K562 (cell line): ENCODE results near the gene CLEC2B. TPM values are rescaled to one million over a fixed set of nuclear protein-coding genes. Genes with fewer than 3 reads are reported as not detected.

ENCODE experiments used
- ATAC-seq: fragments of 200-7000 bp; cut with Tn5 transposase; 3 replicates; pipeline ENCODE4 v1.9.1; 2020; ENCODE audit warnings: moderate library complexity
- BruUV-seq: library from RNA; stranded (reverse); fragments of 400-500 nt; replicated peaks from 2 replicates; lab custom pipeline; 2021; lab: Mats Ljungman, UMichigan
- CTCF ChIA-PET: fragments of 300-600 bp; formaldehyde crosslinking; extraction: SDS; loops from one replicate; lab custom pipeline; 2021; ENCODE audit warnings: low intra/inter-chr PET ratio; lab: Yijun Ruan, JAX
- POLR2A ChIA-PET: fragments of 300-600, 350-650 bp; sonication (Branson Sonifier 250); formaldehyde crosslinking; extraction: SDS; loops from one replicate; lab custom pipeline; 2021; ENCODE audit warnings: antibody characterized with exemption, inconsistent platforms; lab: Yijun Ruan, JAX
- DNase-seq, 4 experiments: peaks; one replicate each; pipeline versions ENCODE4 v3.0.0 to v3.0.0-alpha.2; 2011 to 2018; ENCODE audit warnings: low spot score in 3 of 4, mixed read lengths in 3 of 4; ENCODE audit errors: extremely low read depth in 1 of 4
- FAIRE-seq: peaks from 2 replicates; lab custom pipeline; 2011; peaks lifted over from hg19 to GRCh38; lab: Jason Lieb, UNC
- H2AFZ ChIP-seq: 2 replicates; pipeline ENCODE4 v1.6.0; 2011; ENCODE audit warnings: low read depth, low read length, control low read depth, inconsistent platforms
- H3K27ac ChIP-seq: fragments of 200-600 bp; 3 replicates; pipeline ENCODE4 v1.8.0; 2011; ENCODE audit warnings: low read depth, mild to moderate bottlenecking, control low read depth, inconsistent platforms, low read length, moderate library complexity, mixed read lengths; ENCODE audit errors: extremely low read depth
- H3K27me3 ChIP-seq, 2 experiments: fragments of 300-600 bp in 1 of 2; 2 replicates in 1 of 2; 3 replicates in 1 of 2; pipeline versions ENCODE4 v1.6.0 to v1.8.0; 2011; ENCODE audit warnings: inconsistent platforms in 2 of 2, low read length in 2 of 2, mild to moderate bottlenecking in 1 of 2, mixed read lengths in 1 of 2, moderate library complexity in 1 of 2; ENCODE audit not compliant: control insufficient read depth in 2 of 2, insufficient read depth in 2 of 2
- H3K36me3 ChIP-seq: fragments of 300-600 bp; 3 replicates; pipeline ENCODE4 v1.8.0; 2011; ENCODE audit warnings: mild to moderate bottlenecking, low read length, inconsistent platforms; ENCODE audit not compliant: control insufficient read depth, insufficient read depth
- H3K4me1 ChIP-seq, 2 experiments: fragments of 200-600 bp in 1 of 2; replicated peaks in 1 of 2; 2 replicates in 1 of 2; 3 replicates in 1 of 2; pipeline versions ENCODE4 v1.5.1 to v1.8.0; 2011; ENCODE audit warnings: inconsistent platforms in 2 of 2, low read length in 2 of 2, mild to moderate bottlenecking in 1 of 2, mixed read lengths in 1 of 2, moderate library complexity in 1 of 2; ENCODE audit not compliant: control insufficient read depth in 2 of 2, insufficient read depth in 2 of 2
- H3K4me2 ChIP-seq: 2 replicates; pipeline ENCODE4 v1.6.1; 2011; ENCODE audit warnings: low read length, control low read depth, inconsistent platforms, mixed read lengths; ENCODE audit not compliant: insufficient read depth
- H3K4me3 ChIP-seq: fragments of 200-600 bp; sonication (generic), shearing (Covaris generic); 2 replicates; pipeline ENCODE4 v1.5.1; 2016; ENCODE audit warnings: control low read depth, inconsistent platforms
- H3K79me2 ChIP-seq: fragments of 200-600 bp; 3 replicates; pipeline ENCODE4 v1.8.0; 2011; ENCODE audit warnings: low read length, inconsistent platforms; ENCODE audit not compliant: control insufficient read depth, insufficient read depth
- H3K9ac ChIP-seq, 2 experiments: 2 replicates each; pipeline versions ENCODE4 v1.6.0 to v1.6.1; 2011; ENCODE audit warnings: low read depth in 2 of 2, low read length in 2 of 2, control low read depth in 1 of 2, inconsistent platforms in 1 of 2, mild to moderate bottlenecking in 1 of 2, mixed read lengths in 1 of 2; ENCODE audit not compliant: insufficient read depth in 1 of 2
- H3K9me1 ChIP-seq: one replicate; pipeline ENCODE4 v1.6.0; 2011; ENCODE audit warnings: inconsistent platforms, mild to moderate bottlenecking, low read length, moderate library complexity; ENCODE audit not compliant: control insufficient read depth, insufficient read depth
- H3K9me3 ChIP-seq: replicated peaks from 2 replicates; pipeline ENCODE4 v1.5.1; 2011; ENCODE audit warnings: low read depth, low read length, inconsistent platforms; ENCODE audit not compliant: control insufficient read depth, insufficient read depth
- H4K20me1 ChIP-seq: replicated peaks from 2 replicates; pipeline ENCODE4 v1.6.1; 2011; ENCODE audit warnings: low read length, inconsistent platforms, mixed read lengths; ENCODE audit not compliant: control insufficient read depth, insufficient read depth
- HDAC3 ChIP-seq: fragments of 450-650 bp; IDR thresholded peaks from 2 replicates; pipeline ENCODE4 v1.6.1; 2018; ENCODE audit warnings: borderline replicate concordance, mild to moderate bottlenecking, moderate library complexity; ENCODE audit not compliant: partially characterized antibody
- NFRKB ChIP-seq: fragments of 450-650 bp; IDR thresholded peaks from 2 replicates; pipeline ENCODE4 v1.6.1; 2016; ENCODE audit warnings: low read depth
- SAFB2 ChIP-seq: fragments of 200-400 bp; formaldehyde crosslinking; IDR thresholded peaks from 2 replicates; pipeline ENCODE4 v1.6.1; 2018; ENCODE audit warnings: borderline replicate concordance, low read length, low read depth, moderate library complexity; ENCODE audit not compliant: severe bottlenecking
- SRSF9 ChIP-seq: fragments of 200-400 bp; formaldehyde crosslinking; IDR thresholded peaks from 2 replicates; pipeline ENCODE4 v1.6.1; 2017; ENCODE audit warnings: low read depth, low read length, borderline replicate concordance
- TAF7 ChIP-seq: fragments of 450-650 bp; IDR thresholded peaks from 2 replicates; pipeline ENCODE4 v1.6.1; 2016; ENCODE audit warnings: missing genetic modification characterization, missing compliant biosample characterization
- WGBS: fragments of 100-300 bp; shearing (Covaris generic); methylation state at CpG from one replicate; pipeline ENCODE4 v1.1.6; 2016; ENCODE audit warnings: low coverage, mixed read lengths; ENCODE audit not compliant: insufficient coverage; ENCODE audit errors: missing lambda C conversion rate; 5-methylcytosine and 5-hydroxymethylcytosine counted together
- in situ Hi-C: fragments of 300-500 bp; cut with MboI; formaldehyde crosslinking; loops from 4 replicates; pipeline ENCODE4 v1.15.0; 2018; ENCODE audit warnings: inconsistent platforms, mixed read lengths
- intact Hi-C: fragments of 100-400 bp; cut with micrococcal nuclease; formaldehyde crosslinking; loops from 2 replicates; pipeline ENCODE4 v1.14.2; 2022
- polyA plus RNA-seq, 8 experiments: library from polyadenylated mRNA; depleted of rRNA in 4 of 8; stranded (reverse) in 5 of 8; unstranded in 3 of 8; fragments of >200 nt; fragmentation: Nextera tagmentation in 2 of 8; fragmentation: Illumina TruSeq in 1 of 8; extraction: Ambion mirVana in 2 of 8; extraction: Trizol in 1 of 8; gene quantifications; 2 replicates each; pipeline versions ENCODE4 v1.2.1 to v1.2.3, GENCODE V29; 2011 to 2014; ENCODE audit warnings: inconsistent platforms in 1 of 8, missing spikeins in 1 of 8
- total RNA-seq, 7 experiments: library from RNA; depleted of rRNA in 6 of 7; stranded (reverse); fragments of >200 nt in 6 of 7; fragmentation: Illumina TruSeq in 2 of 7; extraction: Trizol in 2 of 7; gene quantifications; 2 replicates each; pipeline versions ENCODE4 v1.2.1 to v1.2.3, GENCODE V29; 2011 to 2021; ENCODE audit warnings: low replicate concordance in 1 of 7
- TF ChIP-seq, protein P1 (sequence below), 3 experiments: fragments of 200-800 bp in 1 of 3; sonication (Bioruptor generic) in 1 of 3; sonication (generic) in 1 of 3; formaldehyde crosslinking in 1 of 3; IDR thresholded peaks; 2 replicates each; pipeline versions ENCODE4 v1.6.1 to v1.8.0; 2016 to 2022; ENCODE audit warnings: mild to moderate bottlenecking in 2 of 3, missing compliant biosample characterization in 2 of 3, missing genetic modification characterization in 2 of 3, missing genetic modification reagents in 1 of 3
- TF ChIP-seq, protein P2 (sequence below), 2 experiments: fragments of 450-650 bp; IDR thresholded peaks; 2 replicates each; pipeline ENCODE4 v1.6.1; 2016
- TF ChIP-seq, protein P3 (sequence below): conservative IDR thresholded peaks from 2 replicates; pipeline ENCODE4 v1.6.1; 2011; ENCODE audit warnings: low read depth, mild to moderate bottlenecking, low read length; ENCODE audit not compliant: control insufficient read depth
- TF ChIP-seq, protein P4 (sequence below): sonication (generic); formaldehyde crosslinking; IDR thresholded peaks from 2 replicates; pipeline ENCODE4 v1.8.1; 2022; ENCODE audit warnings: missing genetic modification reagents
- TF ChIP-seq, protein P5 (sequence below): fragments of 450-650 bp; IDR thresholded peaks from 2 replicates; pipeline ENCODE4 v1.6.1; 2016; ENCODE audit warnings: low read depth, mild to moderate bottlenecking, moderate library complexity
- TF ChIP-seq, protein P6 (sequence below): fragments of 450-650 bp; IDR thresholded peaks from 2 replicates; pipeline ENCODE4 v1.6.1; 2016; ENCODE audit warnings: mild to moderate bottlenecking

The CLEC2B gene
- total and polyA plus RNA-seq, 9 of the 15 experiments (the other 6 are each of a cell fraction or from before 2014, with no cell fraction given), result 1.3 to 5.9 (median 2.9) TPM

DNA sequence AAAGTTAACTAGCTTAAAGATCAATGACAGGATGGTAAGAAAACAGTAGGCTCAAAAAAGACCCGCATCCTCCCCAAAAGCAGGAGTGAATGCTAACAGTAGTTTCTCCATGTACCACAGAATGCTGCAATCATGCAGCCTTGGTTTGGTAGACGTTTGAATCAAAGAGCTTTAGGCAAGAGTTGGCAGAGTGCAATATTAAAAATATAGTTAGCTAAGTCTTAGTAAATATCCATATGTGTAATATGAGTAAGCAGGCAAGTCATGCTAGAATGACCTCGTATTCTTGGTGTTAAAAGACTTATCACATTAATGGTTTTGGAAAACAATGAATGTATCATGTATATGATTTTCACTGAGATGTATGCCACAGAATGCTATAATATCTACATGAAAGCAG is 60.6 kb downstream of the CLEC2B start:
- H3K4me2 ChIP-seq, result no peak overlapping the region
- WGBS, result 26% methylated on average over 3 of the region's 3 CpGs
- H3K4me1 ChIP-seq, result peaks cover 0 to under 1% of the 10 kb centered on the region in 2 experiments; a peak in 1 of 5 replicates
- no peaks in the 10 kb centered on the region for H3K9me1 ChIP-seq
- ATAC-seq (no peak), DNase-seq (no peak), FAIRE-seq (no peak)
- H3K9ac ChIP-seq, result no peak overlapping the region
- no peaks in the 10 kb centered on the region for H3K79me2 ChIP-seq
- no peaks in the 10 kb centered on the region for H3K9me3 ChIP-seq
- in situ Hi-C loops (loop anchor here (25.0 kb wide), 1 partner anchor 329 kb away; the partner anchor contains the start of gene CLEC7A), intact Hi-C loops (no loop called here)
- H4K20me1 ChIP-seq, result no peaks in the 10 kb centered on the region
- H2AFZ ChIP-seq, result no peak overlapping the region
- no peaks in the 10 kb centered on the region for H3K27me3 ChIP-seq
- CTCF ChIA-PET, result no interaction called here
- POLR2A ChIA-PET, result no interaction called here
- BruUV-seq, result no TSS peak
- H3K27ac ChIP-seq, result no peak overlapping the region
- no peaks in the 10 kb centered on the region for H3K36me3 ChIP-seq
- no peak overlapping the region for H3K4me3 ChIP-seq
- TF ChIP-seq, protein P1, sequence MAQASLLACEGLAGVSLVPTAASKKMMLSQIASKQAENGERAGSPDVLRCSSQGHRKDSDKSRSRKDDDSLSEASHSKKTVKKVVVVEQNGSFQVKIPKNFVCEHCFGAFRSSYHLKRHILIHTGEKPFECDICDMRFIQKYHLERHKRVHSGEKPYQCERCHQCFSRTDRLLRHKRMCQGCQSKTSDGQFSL (CRISPR knock-in tag; IDR thresholded peaks at IDR 0.05), result no peak
- TF ChIP-seq, protein P1 (tag; IDR thresholded peaks at IDR 0.05), result no peak
- TF ChIP-seq, protein P2, sequence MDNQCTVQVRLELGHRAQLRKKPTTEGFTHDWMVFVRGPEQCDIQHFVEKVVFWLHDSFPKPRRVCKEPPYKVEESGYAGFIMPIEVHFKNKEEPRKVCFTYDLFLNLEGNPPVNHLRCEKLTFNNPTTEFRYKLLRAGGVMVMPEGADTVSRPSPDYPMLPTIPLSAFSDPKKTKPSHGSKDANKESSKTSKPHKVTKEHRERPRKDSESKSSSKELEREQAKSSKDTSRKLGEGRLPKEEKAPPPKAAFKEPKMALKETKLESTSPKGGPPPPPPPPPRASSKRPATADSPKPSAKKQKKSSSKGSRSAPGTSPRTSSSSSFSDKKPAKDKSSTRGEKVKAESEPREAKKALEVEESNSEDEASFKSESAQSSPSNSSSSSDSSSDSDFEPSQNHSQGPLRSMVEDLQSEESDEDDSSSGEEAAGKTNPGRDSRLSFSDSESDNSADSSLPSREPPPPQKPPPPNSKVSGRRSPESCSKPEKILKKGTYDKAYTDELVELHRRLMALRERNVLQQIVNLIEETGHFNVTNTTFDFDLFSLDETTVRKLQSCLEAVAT (IDR thresholded peaks at IDR 0.05), result no peak
- no peak for TF ChIP-seq SRSF9
- TF ChIP-seq, protein P3, sequence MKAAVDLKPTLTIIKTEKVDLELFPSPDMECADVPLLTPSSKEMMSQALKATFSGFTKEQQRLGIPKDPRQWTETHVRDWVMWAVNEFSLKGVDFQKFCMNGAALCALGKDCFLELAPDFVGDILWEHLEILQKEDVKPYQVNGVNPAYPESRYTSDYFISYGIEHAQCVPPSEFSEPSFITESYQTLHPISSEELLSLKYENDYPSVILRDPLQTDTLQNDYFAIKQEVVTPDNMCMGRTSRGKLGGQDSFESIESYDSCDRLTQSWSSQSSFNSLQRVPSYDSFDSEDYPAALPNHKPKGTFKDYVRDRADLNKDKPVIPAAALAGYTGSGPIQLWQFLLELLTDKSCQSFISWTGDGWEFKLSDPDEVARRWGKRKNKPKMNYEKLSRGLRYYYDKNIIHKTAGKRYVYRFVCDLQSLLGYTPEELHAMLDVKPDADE, result no peak
- no peak for TF ChIP-seq NFRKB
- no peak for TF ChIP-seq HDAC3
- TF ChIP-seq TAF7, result no peak
- TF ChIP-seq, protein P4, sequence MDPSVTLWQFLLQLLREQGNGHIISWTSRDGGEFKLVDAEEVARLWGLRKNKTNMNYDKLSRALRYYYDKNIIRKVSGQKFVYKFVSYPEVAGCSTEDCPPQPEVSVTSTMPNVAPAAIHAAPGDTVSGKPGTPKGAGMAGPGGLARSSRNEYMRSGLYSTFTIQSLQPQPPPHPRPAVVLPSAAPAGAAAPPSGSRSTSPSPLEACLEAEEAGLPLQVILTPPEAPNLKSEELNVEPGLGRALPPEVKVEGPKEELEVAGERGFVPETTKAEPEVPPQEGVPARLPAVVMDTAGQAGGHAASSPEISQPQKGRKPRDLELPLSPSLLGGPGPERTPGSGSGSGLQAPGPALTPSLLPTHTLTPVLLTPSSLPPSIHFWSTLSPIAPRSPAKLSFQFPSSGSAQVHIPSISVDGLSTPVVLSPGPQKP (CRISPR knock-in tag), result no peak
- no peak for TF ChIP-seq SAFB2
- TF ChIP-seq, protein P5, sequence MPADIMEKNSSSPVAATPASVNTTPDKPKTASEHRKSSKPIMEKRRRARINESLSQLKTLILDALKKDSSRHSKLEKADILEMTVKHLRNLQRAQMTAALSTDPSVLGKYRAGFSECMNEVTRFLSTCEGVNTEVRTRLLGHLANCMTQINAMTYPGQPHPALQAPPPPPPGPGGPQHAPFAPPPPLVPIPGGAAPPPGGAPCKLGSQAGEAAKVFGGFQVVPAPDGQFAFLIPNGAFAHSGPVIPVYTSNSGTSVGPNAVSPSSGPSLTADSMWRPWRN, result no peak
- TF ChIP-seq, protein P6, sequence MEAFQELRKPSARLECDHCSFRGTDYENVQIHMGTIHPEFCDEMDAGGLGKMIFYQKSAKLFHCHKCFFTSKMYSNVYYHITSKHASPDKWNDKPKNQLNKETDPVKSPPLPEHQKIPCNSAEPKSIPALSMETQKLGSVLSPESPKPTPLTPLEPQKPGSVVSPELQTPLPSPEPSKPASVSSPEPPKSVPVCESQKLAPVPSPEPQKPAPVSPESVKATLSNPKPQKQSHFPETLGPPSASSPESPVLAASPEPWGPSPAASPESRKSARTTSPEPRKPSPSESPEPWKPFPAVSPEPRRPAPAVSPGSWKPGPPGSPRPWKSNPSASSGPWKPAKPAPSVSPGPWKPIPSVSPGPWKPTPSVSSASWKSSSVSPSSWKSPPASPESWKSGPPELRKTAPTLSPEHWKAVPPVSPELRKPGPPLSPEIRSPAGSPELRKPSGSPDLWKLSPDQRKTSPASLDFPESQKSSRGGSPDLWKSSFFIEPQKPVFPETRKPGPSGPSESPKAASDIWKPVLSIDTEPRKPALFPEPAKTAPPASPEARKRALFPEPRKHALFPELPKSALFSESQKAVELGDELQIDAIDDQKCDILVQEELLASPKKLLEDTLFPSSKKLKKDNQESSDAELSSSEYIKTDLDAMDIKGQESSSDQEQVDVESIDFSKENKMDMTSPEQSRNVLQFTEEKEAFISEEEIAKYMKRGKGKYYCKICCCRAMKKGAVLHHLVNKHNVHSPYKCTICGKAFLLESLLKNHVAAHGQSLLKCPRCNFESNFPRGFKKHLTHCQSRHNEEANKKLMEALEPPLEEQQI, result no peak
